SK-N-SH (cell line): Measurements from ENCODE around the gene GGCT. TPM values are rescaled to one million over a fixed set of nuclear protein-coding genes. Genes with fewer than 3 reads are reported as not detected.

Source experiments
- CTCF ChIA-PET: fragments of 300-600, 350-600 bp; formaldehyde crosslinking; extraction: SDS; loops from one replicate; lab custom pipeline; 2021; lab: Yijun Ruan, JAX
- POLR2A ChIA-PET: fragments of 350-600 bp; sonication (Branson Sonifier 250); formaldehyde crosslinking; extraction: SDS; loops from one replicate; lab custom pipeline; 2020; ENCODE audit warnings: antibody characterized with exemption, inconsistent platforms; lab: Yijun Ruan, JAX
- DNase-seq: peaks from one replicate; pipeline ENCODE4 v3.0.0; 2012
- H2AFZ ChIP-seq: fragments of 200-600 bp; sonication (generic); 2 replicates; pipeline ENCODE4 v1.8.1; 2016; ENCODE audit warnings: antibody characterized with exemption, mild to moderate bottlenecking, low read depth
- H3F3A ChIP-seq: fragments of 200-600 bp; sonication (generic); replicated peaks from 2 replicates; pipeline ENCODE3; 2016; ENCODE audit warnings: antibody characterized with exemption, mild to moderate bottlenecking; ENCODE audit not compliant: insufficient read depth
- H3K27ac ChIP-seq, 2 experiments: fragments of 200-500 bp in 1 of 2; fragments of 200-600 bp in 1 of 2; sonication (Bioruptor generic) in 1 of 2; sonication (generic), shearing (Covaris generic) in 1 of 2; 2 replicates each; pipeline versions ENCODE4 v1.5.1 to v1.6.1; 2014 to 2016; ENCODE audit warnings: low read depth in 2 of 2, inconsistent platforms in 1 of 2, low read length in 1 of 2, mild to moderate bottlenecking in 1 of 2, mixed read lengths in 1 of 2
- H3K27me3 ChIP-seq: fragments of 200-600 bp; sonication (generic), shearing (Covaris generic); 2 replicates; pipeline ENCODE4 v1.6.1; 2016; ENCODE audit warnings: mixed run types; ENCODE audit not compliant: insufficient read depth
- H3K36me3 ChIP-seq, 2 experiments: fragments of 200-500 bp in 1 of 2; fragments of 200-600 bp in 1 of 2; sonication (Bioruptor generic) in 1 of 2; sonication (generic) in 1 of 2; replicated peaks in 1 of 2; 2 replicates each; pipeline versions ENCODE3 to v1.5.1; 2014 to 2016; ENCODE audit warnings: low read length in 1 of 2, mild to moderate bottlenecking in 1 of 2; ENCODE audit not compliant: insufficient read depth in 2 of 2, control insufficient read depth in 1 of 2
- H3K4me1 ChIP-seq, 2 experiments: fragments of 200-500 bp in 1 of 2; fragments of 200-600 bp in 1 of 2; sonication (Bioruptor generic) in 1 of 2; sonication (generic), shearing (Covaris generic) in 1 of 2; 2 replicates each; pipeline versions ENCODE4 v1.5.1 to v1.6.1; 2014 to 2016; ENCODE audit warnings: low read depth in 1 of 2, low read length in 1 of 2, mixed run types in 1 of 2; ENCODE audit not compliant: insufficient read depth in 2 of 2, control insufficient read depth in 1 of 2
- H3K4me2 ChIP-seq: fragments of 200-600 bp; sonication (generic), shearing (Covaris generic); 2 replicates; pipeline ENCODE4 v1.6.1; 2017; ENCODE audit warnings: mixed run types
- H3K4me3 ChIP-seq, 2 experiments: fragments of 200-500 bp in 1 of 2; fragments of 200-600 bp in 1 of 2; sonication (Bioruptor generic) in 1 of 2; sonication (generic), shearing (Covaris generic) in 1 of 2; 2 replicates each; pipeline versions ENCODE4 v1.5.1 to v1.8.1; 2014 to 2016; ENCODE audit warnings: low read depth in 2 of 2, inconsistent platforms in 1 of 2, low read length in 1 of 2, mild to moderate bottlenecking in 1 of 2, mixed read lengths in 1 of 2, moderate library complexity in 1 of 2
- H3K79me2 ChIP-seq: fragments of 200-600 bp; sonication (generic); 2 replicates; pipeline ENCODE4 v1.8.1; 2017; ENCODE audit warnings: mild to moderate bottlenecking; ENCODE audit not compliant: insufficient read depth
- H3K9ac ChIP-seq: fragments of 200-600 bp; sonication (generic); 2 replicates; pipeline ENCODE4 v1.6.1; 2017; ENCODE audit warnings: mixed run types
- H3K9me2 ChIP-seq: fragments of 200-600 bp; sonication (generic); 2 replicates; pipeline ENCODE4 v1.6.1; 2017; ENCODE audit warnings: mixed run types
- H3K9me3 ChIP-seq: fragments of 200-600 bp; sonication (generic); 2 replicates; pipeline ENCODE4 v1.6.1; 2017; ENCODE audit warnings: mixed run types, mild to moderate bottlenecking, moderate library complexity
- H4K20me1 ChIP-seq: fragments of 200-600 bp; sonication (generic); 2 replicates; pipeline ENCODE4 v1.6.1; 2017; ENCODE audit warnings: mild to moderate bottlenecking, mixed run types; ENCODE audit not compliant: insufficient read depth
- ELF1 ChIP-seq: IDR thresholded peaks from 2 replicates; pipeline ENCODE4 v1.4.0; 2012
- FOXJ3 ChIP-seq: sonication (generic); formaldehyde crosslinking; IDR thresholded peaks from 2 replicates; pipeline ENCODE4 v1.5.1; 2020; ENCODE audit warnings: mild to moderate bottlenecking, missing genetic modification reagents
- FOXM1 ChIP-seq: IDR thresholded peaks from 2 replicates; pipeline ENCODE4 v1.4.0; 2012; ENCODE audit warnings: low read depth, mild to moderate bottlenecking
- GATA2 ChIP-seq: sonication (generic); formaldehyde crosslinking; IDR thresholded peaks from 2 replicates; pipeline ENCODE4 v1.5.0; 2020; ENCODE audit warnings: mild to moderate bottlenecking, missing genetic modification reagents
- MEF2A ChIP-seq: IDR thresholded peaks from 2 replicates; pipeline ENCODE4 v1.4.0; 2012; ENCODE audit warnings: low read depth, borderline replicate concordance
- NFIC ChIP-seq: IDR thresholded peaks from 2 replicates; pipeline ENCODE4 v1.4.0; 2012; ENCODE audit warnings: borderline replicate concordance
- NRF1 ChIP-seq: IDR thresholded peaks from 2 replicates; pipeline ENCODE4 v1.6.1; 2012; ENCODE audit warnings: low read depth, mild to moderate bottlenecking, low read length
- REST ChIP-seq: IDR thresholded peaks from 2 replicates; pipeline ENCODE4 v1.6.1; 2012; ENCODE audit warnings: mild to moderate bottlenecking, low read depth, low read length, moderate library complexity
- RFX5 ChIP-seq: IDR thresholded peaks from 2 replicates; pipeline ENCODE4 v1.6.1; 2012; ENCODE audit warnings: mild to moderate bottlenecking, improper control_type of control experiment, low read length
- SIN3A ChIP-seq: IDR thresholded peaks from 2 replicates; pipeline ENCODE4 v1.6.1; 2012; ENCODE audit warnings: low read depth, mild to moderate bottlenecking, low read length, moderate library complexity, borderline replicate concordance
- TCF12 ChIP-seq: IDR thresholded peaks from 2 replicates; pipeline ENCODE4 v1.4.0; 2012
- TEAD4 ChIP-seq: IDR thresholded peaks from 2 replicates; pipeline ENCODE4 v1.4.0; 2012; ENCODE audit warnings: mild to moderate bottlenecking, borderline replicate concordance; ENCODE audit not compliant: insufficient read depth
- YY1 ChIP-seq: IDR thresholded peaks from 2 replicates; pipeline ENCODE4 v1.4.0; 2012; ENCODE audit warnings: low read depth, mild to moderate bottlenecking
- ZBTB33 ChIP-seq: IDR thresholded peaks from 2 replicates; pipeline ENCODE4 v1.4.0; 2012; ENCODE audit warnings: low read depth, borderline replicate concordance
- WGBS: methylation state at CpG from one replicate; pipeline ENCODE4 v1.1.6; 2017; ENCODE audit warnings: low lambda C conversion rate; 5-methylcytosine and 5-hydroxymethylcytosine counted together
- polyA plus RNA-seq, 3 experiments: library from polyadenylated mRNA; depleted of rRNA; stranded (reverse); fragments of >200 nt; gene quantifications; 2 replicates each; pipeline ENCODE4 v1.2.3, GENCODE V29; 2012

The GGCT gene
- polyA plus RNA-seq, 1 of the 3 experiments (the other 2 are of a cell fraction) = 20.8 TPM

- Histone ChIP-seq H3K9ac (no peak overlapping the region), H3K4me3 (no peak overlapping the region), H4K20me1 (no peaks in the 10 kb centered on the region), H3K9me3 (no peaks in the 10 kb centered on the region), H3K79me2 (no peaks in the 10 kb centered on the region), H3F3A (no peaks in the 10 kb centered on the region), H3K4me2 (no peak overlapping the region), H3K9me2 (no peaks in the 10 kb centered on the region), H3K36me3 (peaks cover 23 to 43% of the 10 kb centered on the region in 2 experiments), H3K27me3 (no peaks in the 10 kb centered on the region), H2AFZ (no peak overlapping the region), H3K4me1 (peaks cover 0 to 27% of the 10 kb centered on the region in 2 experiments; a peak in 1 of 4 replicates), H3K27ac (no peak overlapping the region)
- 96% methylated on average over 21 of the region's 27 CpGs for WGBS
- TF ChIP-seq SIN3A (no peak), RFX5 (no peak), TEAD4 (no peak), TCF12 (no peak), NFIC (no peak), FOXM1 (no peak), ZBTB33 (no peak), YY1 (no peak), NRF1 (no peak), MEF2A (no peak), FOXJ3 (no peak), REST (no peak), ELF1 (no peak), GATA2 (CRISPR knock-in tag) (no peak)
- CTCF ChIA-PET = interaction anchor here (0.7 to 1.3 kb wide), 2 partner anchors 93 to 125 kb away, joined by 3 read pairs; no protein-coding TSS in a partner anchor
- POLR2A ChIA-PET = no interaction called here
- DNase-seq = no peak
Measured at GRCh38 chr7:30452280-30452930, 52.2 kb downstream of the GGCT start.
